Suprapubic skin (tissue), 3 donors: ENCODE results near the gene TEX28.

ENCODE experiments used
- EP300 ChIP-seq: sonication (generic); formaldehyde crosslinking; IDR thresholded peaks from one replicate; pipeline ENCODE4 v1.6.1; 2017; ENCODE audit warnings: antibody characterized with exemption
- POLR2A ChIP-seq, 2 donors: fragments of 450-650 bp; IDR thresholded peaks; one replicate each; pipeline ENCODE4 v1.6.1; 2017; ENCODE audit warnings: antibody characterized with exemption in 2 of 2, mild to moderate bottlenecking in 2 of 2, moderate library complexity in 2 of 2
- TF ChIP-seq, protein P1 (sequence below), 2 donors: fragments of 200-600 bp in 1 of 2; fragments of 450-650 bp in 1 of 2; sonication (generic) in 1 of 2; IDR thresholded peaks; one replicate each; pipeline ENCODE4 v1.5.1; 2016 to 2019; ENCODE audit warnings: antibody characterized with exemption in 2 of 2, mild to moderate bottlenecking in 1 of 2, moderate library complexity in 1 of 2

- TF ChIP-seq, protein P1, sequence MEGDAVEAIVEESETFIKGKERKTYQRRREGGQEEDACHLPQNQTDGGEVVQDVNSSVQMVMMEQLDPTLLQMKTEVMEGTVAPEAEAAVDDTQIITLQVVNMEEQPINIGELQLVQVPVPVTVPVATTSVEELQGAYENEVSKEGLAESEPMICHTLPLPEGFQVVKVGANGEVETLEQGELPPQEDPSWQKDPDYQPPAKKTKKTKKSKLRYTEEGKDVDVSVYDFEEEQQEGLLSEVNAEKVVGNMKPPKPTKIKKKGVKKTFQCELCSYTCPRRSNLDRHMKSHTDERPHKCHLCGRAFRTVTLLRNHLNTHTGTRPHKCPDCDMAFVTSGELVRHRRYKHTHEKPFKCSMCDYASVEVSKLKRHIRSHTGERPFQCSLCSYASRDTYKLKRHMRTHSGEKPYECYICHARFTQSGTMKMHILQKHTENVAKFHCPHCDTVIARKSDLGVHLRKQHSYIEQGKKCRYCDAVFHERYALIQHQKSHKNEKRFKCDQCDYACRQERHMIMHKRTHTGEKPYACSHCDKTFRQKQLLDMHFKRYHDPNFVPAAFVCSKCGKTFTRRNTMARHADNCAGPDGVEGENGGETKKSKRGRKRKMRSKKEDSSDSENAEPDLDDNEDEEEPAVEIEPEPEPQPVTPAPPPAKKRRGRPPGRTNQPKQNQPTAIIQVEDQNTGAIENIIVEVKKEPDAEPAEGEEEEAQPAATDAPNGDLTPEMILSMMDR (IDR thresholded peaks at IDR 0.05): no peak
- TF ChIP-seq EP300 (no peak), POLR2A (IDR thresholded peaks at IDR 0.05) (no peak)
These were observed 18.2 kb upstream of the TEX28 start for GRCh38 chrX:154313147-154313546.
